ENCODE results near the gene ECSCR.
"Not testable (repeated sequence)": the region's sequence is repeated elsewhere in the genome, so short reads cannot be mapped to it uniquely, and the experiment has no call there.

Gene ECSCR

DNA sequence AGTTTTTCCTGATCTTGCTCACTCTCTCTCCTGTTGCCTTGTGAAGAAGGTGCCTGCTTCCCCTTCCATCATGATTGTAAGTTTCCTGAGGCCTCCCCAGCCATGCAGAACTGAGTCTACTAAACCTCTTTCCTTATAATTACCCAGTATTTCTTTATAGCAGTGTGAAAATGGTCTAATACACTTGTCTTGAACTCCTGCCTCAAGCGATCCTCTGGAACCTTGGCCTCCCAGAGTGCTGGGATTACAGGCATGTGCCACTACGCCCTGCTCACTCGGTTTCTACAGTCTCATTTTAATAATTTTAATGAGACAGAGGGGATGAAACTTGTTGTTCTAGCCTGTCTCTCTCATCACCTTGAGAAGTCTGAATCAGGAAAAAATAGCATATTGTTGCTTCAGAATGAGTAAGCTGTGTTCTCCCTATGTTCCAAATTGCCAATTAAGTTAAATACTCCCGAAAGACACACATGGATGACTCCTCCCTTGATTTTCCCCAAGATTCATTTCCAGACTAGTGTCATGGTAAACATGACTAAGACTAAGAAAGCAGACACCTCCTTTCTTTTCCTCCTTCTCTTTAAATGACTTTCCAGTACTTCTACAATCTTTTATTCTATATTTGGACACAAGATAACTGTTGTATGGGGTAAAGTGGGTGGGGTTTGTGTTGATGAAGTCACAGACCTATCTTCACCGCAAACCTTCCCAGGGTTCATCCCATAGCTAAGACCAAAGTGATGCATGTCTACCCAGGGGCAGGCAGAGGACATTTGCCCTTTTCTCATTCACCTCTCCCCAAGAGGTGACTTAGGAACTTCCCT lies 15.4 kb downstream of the ECSCR start:
- DNase-seq (ENCODE audit: low read depth): no peak

DNA sequence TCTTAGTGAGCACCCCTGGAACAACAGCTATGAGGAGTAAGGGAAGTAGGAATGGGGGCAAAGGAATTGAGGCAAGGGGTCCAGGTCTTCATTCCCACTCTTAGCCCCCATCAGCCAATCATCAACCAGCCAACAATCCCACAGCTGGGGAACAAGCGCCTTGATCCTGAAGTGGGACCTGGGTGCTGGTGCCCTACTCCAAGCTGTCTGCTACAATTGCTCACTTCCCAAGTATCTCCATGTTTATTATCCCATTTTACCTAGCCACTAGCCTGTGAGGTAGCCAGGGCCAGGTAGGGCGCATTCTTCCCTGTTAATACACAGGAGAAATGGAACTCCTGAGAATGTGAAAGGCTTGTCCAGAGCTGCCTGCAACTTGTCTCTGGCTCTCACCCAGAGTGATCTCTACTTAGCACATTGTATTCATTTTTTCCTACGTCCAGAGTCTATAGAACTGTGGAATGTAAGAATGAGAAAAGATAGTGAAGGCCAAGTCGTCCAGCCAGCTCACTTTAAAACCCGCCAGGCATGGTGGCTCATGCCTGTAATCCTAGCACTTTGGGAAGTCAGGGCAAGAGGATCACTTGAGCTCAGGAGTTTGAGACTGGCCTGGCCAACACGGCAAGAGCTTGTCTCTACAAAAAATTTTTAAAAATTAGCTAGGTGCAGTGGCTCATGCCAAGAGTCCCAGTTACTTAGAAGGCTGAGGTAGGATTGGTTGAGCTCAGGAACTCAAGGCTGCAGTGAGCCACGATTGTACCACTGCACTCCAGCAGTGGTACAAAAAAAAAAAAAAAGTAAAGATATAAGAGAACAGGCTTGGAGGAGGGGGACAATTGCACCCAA lies 17.0 kb downstream of the ECSCR start:
- no peak for DNase-seq (ENCODE audit: low read depth)

DNA sequence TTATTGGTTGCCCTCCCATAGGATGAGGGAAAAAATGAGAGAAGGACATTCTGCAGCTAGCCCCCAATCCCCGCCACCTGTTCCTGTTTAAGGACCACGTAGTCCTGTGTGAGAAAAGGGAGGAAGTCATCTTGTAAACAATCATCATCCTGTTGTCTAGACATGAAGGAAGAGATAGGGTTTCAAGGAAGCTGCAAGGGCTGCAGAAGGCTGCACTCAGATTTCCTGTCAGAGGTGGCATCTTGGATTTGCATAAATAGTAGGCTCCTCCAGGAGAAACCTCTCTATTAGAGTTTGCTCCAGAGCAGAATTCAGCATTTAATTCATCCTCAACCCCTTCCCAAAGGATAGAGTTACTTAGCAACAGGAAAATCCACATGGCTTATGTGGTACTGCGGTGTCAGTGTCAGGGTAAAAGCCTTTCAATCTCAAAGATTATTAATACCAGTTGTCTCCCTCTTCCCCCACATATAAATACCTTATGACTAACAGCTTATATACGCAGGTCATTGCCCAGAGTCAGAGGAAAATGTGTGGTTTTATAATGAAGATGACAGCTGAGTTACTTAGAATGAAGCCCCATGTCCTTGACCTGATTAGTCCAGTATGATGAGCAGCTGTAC lies 18.6 kb downstream of the ECSCR start:
- DNase-seq (ENCODE audit: low read depth): peak; percentile 44

DNA sequence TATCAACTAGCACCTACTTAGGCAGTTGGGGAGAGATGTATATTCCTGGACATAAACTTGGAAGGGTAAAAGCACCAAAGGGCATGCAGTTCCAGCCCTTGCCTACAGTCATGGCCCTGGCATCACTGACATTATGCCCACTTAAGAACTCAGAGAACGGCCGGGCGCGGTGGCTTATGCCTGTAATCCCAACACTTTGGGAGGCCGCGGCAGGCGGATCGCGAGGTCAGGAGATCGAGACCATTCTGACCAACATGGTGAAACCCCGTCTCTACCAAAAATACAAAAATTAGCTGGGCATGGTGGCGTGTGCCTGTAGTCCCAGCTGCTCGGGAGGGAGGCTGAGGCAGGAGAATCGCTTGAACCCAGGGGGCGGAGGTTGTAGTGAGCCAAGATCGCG lies 22.1 kb downstream of the ECSCR start:
- not testable (repeated sequence) for DNase-seq (ENCODE audit: low read depth)

DNA sequence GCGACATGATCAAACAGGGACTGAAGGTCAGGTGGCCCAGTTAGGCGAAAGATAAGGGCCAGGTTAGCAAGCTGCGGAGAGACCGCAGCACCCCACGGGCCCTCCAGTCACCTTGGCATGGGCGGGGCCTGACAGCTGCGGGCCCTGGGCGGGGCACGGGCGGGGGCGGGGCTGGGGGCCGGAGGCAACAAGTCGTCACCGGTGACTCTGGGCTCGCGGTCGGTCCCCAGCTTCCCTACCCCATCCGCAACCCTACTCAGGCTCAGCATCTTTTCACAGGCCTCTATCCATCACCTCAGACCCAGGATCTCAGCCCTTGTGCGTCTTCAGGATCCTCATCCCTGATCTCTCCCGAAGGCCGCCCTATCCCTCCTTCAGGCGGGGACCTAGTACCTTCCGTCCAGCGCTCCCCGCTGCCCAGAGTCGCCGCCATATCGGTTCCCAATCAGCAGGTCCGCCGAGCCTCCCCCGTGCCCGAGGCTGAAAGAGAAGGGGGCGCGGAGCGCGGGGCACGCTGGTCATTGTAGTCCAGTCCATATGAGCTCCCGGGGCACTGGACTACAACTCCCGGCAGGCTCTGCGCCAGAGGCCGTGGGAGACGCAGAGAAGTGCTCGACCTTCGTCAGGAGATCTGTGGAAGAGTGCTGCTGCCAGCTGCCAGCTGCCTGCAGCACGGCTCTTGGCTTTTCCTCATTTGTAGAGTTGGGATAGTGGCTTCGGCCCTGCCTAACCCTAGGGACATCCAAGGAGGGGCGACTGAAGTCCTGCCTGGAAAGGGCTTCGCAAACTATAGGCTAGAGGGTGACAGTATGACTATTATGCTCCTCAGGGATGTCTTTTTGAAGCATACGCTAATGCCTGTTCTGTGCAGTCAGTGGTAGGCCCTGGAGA lies 23.3 kb downstream of the ECSCR start, which contains the start of gene DNAJC18:
TSS of gene DNAJC18 (minus strand) at position 513 of the 891 bp plus-strand sequence. CDS start at position 433, 80 bp downstream.
- peak; percentile 82 for DNase-seq (ENCODE audit: low read depth)

DNA sequence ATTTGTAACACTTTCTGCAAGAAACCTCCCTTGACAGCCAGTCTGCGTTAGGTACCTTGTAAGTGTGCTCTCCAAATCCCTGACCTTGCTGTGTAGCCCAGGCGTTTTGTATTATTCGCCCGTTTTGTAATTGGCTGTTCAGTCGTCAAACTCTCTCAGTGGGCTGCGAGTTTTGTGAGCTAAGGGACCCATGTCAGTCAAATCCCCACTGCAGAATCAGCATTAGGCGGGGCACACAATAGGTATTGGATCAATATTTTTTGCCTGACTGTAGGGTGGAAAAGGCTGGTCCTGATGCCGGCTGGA lies 23.9 kb downstream of the ECSCR start:
- DNase-seq (ENCODE audit: low read depth): no peak

DNA sequence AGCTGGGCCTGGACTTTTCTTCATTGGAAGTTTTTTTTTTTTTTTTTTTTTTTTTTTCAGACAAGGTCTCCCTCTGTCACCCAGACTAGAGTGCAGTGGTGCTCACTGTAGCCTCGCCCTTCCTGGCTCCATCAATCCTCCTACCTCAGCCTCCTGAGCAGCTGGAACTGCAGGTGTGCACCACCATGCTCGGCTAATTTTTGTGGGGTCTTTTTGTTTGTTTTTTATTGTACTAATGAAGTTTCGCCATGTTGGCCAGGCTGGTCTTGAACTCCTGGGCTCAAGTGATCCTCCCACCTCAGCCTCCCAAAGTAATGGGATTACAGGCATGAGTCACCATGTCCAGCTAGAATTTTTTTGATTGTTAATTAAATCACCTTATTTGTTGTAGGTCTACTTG lies 26.9 kb downstream of the ECSCR start:
- DNase-seq (ENCODE audit: low read depth): no peak

DNA sequence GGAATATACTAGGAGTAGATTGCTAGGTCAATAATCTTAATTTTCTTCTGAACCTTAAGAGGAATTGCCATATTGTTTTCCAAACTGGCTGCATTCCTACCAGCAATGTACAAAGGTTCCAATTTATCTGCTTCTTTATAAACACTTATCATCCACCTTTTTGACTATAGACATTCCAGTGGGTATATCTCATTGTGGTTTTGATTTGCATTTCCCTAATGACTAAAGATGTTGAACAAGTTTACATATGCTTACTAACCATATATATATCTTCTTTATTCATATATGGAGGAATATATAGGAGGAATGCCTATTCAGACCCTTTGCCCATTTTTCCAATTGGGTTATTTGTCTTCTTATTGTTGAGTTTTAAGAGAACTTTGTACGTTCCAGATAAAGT lies 30.8 kb downstream of the ECSCR start:
- no peak for DNase-seq (ENCODE audit: low read depth)

DNA sequence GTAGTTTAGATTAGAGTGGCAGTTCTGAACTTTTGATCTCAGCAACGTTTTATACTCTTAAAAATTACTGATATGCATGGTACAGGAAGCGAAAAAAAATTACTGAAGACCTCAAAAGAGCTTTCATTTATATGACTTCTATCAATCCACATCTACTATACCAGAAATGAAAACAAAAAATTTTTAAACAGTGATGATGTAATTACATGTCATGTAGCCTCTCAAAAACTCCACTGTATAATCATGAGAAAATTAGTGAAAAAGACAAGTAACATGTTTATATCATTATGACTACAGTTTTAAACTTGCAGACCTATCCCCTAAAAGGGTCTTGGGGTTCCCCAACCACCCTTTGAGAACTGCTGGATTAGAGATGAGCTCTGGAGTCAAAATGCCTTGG lies 32.5 kb downstream of the ECSCR start:
- DNase-seq (ENCODE audit: low read depth): no peak

DNA sequence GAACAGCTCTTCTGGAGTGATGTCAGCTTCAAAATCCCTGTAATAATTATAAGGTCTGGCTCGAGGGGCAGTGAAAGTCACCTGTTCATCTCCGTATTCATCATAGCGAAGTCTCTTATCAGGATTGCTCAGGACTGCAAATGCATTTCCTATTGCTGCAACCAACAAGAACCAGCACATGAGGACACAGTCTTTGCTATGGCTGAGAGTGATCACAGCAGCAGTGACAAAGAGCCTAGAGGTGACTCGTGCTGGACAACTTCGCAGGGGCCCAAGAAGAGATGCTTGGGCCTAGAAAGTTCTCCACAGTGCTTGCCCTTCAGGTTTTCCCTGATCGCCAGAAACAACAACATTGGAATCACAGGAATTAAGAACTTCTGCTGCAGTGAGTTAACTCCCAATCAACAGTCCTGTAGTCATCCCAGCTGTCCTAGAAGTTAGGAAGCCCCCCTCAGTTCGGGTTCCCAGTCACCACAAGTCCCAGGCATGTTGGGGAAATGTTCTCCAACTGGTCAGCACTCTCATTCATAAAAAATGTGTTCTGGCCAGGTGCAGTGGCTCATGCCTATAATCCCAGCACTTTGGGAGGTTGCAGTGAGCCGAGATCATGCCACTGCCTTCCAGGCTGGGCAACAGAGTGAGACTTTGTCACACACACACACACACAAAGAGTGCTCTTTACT lies 36.2 kb downstream of the ECSCR start:
- DNase-seq (ENCODE audit: low read depth): no peak

DNA sequence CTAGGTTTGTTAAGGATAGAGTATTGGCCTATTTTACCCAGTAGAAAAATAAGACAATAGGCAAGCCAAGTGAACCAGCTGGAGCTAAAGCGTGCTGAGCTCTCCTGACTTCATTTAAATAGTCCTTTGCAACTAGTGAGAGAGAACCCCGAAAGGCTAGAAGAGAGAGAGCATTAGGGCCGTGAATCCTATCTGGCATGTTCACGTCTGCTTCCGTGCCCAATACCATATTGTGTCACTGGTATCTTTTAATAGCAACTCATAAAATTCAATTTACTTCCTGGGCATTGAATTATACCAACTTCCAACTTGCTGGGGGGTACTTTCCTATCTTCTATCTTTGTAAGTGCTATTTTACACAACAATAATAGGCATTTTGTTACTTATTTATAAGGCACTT lies 37.0 kb downstream of the ECSCR start:
- no peak for DNase-seq (ENCODE audit: low read depth)

DNA sequence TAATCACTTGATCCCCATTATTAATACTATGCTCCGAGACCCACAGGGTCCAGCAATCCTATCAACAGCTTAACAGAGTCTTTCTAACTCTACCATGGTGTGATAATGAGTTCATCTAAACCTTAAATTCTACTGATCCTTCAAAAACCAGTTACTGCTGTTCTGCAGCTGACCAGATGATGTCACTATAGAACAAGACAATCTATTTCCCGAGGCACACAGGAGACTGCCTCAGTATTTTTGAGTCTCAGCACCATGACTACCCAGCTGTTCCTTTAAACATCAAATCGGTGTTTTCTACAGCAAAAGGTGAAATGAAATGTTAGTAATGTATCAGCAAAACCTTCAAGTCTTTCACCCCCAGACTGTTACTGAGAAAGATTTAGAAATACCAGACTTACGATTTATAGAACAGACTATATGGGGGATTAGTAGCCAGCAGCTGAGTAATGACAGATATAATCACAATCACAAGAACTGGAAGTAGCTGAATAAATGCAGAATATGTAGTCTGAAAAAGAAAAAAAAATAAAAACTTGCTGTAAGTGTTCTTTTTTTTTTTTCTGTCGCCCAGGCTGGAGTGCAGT lies 40.1 kb downstream of the ECSCR start:
- peak; percentile 26 for DNase-seq (ENCODE audit: low read depth)

DNA sequence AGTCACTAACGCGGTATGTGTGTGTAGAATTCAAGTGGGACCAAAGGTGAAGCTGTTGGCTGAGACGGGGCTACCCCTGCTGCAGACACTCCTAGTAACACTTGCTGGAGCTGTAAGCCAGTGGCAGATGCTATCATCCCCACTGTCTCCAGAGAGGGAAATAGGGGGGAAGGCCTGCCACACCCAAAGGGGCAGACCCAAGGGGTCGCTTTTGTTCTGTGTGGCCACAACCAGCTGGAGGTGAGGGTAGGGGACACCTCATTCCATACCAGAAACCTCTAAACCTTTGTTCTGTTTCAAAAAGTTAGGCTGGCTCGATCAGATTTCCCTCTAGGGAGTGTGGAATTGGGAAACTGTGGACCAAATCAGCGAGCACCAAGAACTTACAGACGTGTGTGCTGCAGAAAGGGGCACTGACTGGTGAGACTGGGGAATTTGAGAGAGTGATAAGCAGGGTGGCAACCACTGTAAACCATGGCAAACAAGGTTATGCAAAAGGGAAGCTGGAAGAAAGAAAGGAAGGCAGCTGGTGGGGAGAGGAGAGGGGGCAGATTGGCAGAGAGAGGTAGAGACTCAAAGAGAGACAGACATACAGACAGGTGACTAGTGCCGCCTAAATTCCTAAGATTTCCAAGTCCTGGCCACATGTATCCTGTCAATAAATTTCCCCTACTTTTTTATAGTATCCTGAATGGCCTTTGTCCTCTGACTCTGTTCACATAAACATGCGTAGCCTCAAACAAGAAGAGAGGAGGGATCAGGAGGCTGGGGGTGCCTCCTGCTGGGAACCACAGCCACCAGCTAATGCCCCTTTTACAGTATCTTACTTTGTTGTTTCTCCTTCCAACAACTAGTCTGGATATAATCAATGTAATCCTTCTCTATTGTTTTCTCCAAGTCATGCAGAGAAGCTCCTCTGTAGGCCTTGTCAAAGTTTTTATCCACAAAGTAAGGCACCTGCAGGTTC lies 43.0 kb downstream of the ECSCR start:
- DNase-seq (ENCODE audit: low read depth): no peak

DNA sequence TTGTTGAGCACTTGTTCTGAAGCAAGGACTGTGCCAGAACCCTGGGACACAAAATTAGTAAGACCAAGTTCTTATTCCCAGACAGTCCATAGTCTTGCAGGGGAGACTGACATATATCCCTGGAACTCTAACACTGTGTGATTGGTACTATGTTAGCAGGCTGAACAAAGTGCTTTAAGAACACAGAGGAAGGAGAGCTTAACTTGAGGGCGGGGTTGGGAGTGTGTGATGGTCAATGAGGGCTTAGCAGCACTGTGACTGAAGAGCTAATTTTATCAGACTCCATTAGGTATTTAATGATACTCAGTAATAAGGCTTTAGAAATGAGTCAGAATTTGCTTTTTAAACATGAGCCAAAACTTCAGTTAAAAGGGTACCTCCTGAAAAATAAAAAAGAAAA lies 43.8 kb downstream of the ECSCR start:
- DNase-seq (ENCODE audit: low read depth): no peak

DNA sequence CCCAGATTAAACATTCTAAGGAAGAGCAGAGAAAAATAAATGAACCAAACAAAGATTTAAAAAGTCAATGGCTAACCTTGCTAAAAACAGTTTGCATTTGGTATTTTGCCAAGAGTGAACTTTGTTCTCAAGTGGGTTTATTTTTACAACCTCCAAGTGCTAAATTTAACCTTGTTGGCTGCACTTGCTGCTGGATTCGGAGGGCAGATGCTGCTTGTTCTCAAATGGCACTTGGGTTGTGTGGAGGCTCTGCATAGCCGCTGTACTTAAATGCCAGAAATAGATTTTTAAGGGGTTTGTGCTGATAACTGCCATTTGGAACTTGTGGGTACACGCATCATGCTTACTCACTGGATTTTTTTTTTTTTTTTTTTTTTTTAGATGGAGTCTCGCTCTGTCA lies 45.3 kb downstream of the ECSCR start:
- no peak for DNase-seq (ENCODE audit: low read depth)

DNA sequence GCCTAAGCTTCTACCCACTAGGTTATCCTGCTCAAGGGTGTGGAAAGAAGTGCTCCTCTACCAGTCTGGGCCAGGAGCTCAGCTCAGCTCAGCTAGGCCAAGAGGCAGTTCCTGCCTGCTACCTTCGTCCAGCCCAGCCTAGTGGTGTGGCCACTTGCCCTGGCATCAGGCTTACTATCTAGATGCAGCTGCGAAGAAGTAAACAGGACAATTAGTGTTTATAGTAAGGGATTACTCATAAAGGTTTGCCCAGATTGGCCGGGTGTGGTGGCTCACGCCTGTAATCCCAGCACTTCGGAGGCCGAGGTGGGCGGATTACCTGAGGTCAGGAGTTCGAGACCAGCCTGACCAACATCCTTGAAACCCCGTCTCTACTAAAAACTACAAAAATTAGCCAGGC lies 45.9 kb downstream of the ECSCR start:
- DNase-seq (ENCODE audit: low read depth): no peak

DNA sequence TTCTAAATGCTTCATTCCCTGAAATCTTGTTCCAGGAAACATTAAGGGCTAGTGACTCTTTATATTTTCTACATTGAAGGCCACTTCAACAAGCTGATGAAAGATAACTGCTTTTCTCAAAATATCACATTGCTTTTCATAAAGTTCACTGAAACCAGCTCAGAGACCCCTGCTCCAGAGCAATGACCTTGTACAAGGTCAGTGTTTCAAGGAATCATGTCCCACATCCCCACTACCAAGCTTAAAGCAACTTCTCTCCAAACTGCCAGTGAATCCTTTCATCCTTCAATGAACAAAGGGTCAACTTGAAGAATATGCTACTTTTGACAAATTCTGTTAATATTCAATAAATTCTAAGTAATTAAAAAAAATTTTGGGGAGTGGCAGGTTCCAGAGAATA lies 46.7 kb downstream of the ECSCR start:
- DNase-seq (ENCODE audit: low read depth): no peak

DNA sequence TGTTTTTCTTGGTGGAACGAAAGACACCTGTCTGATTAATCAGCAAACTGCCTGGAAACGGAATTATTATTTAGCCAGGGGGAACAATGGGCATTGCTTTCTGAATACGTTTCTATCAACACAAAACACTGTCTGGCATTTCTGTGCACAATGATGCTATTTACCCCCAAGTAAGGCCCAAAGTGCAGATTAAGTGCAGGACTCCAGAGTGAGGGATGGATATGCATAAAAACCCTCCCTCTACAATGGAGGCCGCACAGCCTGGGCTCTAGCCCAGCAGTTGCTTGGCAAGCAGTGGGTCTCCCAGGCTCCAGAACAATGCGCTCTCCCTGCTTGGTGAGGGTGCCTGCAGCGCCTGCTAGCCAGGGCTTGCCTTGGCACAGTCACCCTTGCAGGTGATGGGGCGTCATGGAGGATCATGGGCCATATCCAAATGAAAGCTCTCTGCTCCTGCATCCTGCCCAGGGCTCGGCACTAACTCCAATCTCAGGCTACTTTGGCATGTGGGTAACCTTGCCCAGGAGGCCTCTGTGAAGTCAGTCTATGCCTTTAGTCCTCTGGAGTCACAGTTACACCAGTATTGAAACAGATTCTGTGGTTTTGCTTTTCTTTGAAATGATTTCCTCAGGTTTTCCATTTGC lies 47.2 kb downstream of the ECSCR start:
- no peak for DNase-seq (ENCODE audit: low read depth)

DNA sequence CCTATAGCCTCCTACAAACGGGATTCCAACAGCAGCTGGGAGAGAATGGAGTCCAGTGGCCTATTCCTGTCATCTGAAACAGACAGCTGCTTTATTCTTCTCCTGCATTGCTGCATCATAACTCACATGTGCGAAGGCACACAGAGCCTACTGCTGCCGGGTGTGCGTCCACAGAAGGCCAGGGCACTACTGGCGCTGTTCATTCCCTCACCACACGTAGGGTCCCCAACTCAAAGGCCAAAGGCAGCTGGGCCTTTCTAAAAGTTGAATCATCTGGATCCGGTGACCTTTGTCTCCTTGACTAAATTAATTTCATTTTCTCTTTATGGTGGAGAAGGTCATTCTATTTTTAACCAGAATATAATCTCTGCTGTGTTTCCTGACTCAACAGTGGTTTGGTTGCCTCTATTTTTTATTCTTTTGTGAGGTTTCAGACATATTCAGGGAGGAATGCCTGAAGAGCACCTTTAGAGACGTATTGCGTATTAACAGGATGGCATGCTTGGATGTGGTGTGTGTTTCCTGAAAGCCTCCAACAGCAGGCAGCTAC lies 47.9 kb downstream of the ECSCR start:
- no peak for DNase-seq (ENCODE audit: low read depth)
